ENCODE data around the gene ABCC5.
A peak's percentile ranks its signal among the peaks of the same experiment; 100 is the strongest.
"Not testable (repeated sequence)": the region's sequence is repeated elsewhere in the genome, so short reads cannot be mapped to it uniquely, and the experiment has no call there.

Gene ABCC5

GRCh38 chr3:184039414-184039813, 21.7 kb upstream of the ABCC5 start:
- no peaks in the 10 kb centered on the region for H3K9me3 ChIP-seq
- no peaks in the 10 kb centered on the region for H3K36me3 ChIP-seq
- H3K4me1 ChIP-seq = no peaks in the 10 kb centered on the region
- H3K27ac ChIP-seq = no peak overlapping the region
- H3K4me3 ChIP-seq = no peak overlapping the region
- H3K9ac ChIP-seq = no peak overlapping the region
- no peaks in the 10 kb centered on the region for H3K27me3 ChIP-seq
- H3K4me2 ChIP-seq = no peak overlapping the region
- TF ChIP-seq Cebpa-rat (IDR thresholded peaks at IDR 0.05) = no peak
- H4K20me1 ChIP-seq = no peaks in the 10 kb centered on the region

- not testable (repeated sequence) for H3K4me2 ChIP-seq, H3K9me3 ChIP-seq, H3K27me3 ChIP-seq
Measured at GRCh38 chr3:184038307-184038706, 20.6 kb upstream of the ABCC5 start.

GRCh38 chr3:184037816-184038215, 20.1 kb upstream of the ABCC5 start:
- no peak for TF ChIP-seq Cebpa-rat (IDR thresholded peaks at IDR 0.05)
- H3K4me2 ChIP-seq = no peak overlapping the region
- no peak overlapping the region for H3K9ac ChIP-seq
- no peak overlapping the region for H3K4me3 ChIP-seq
- H3K27me3 ChIP-seq = no peaks in the 10 kb centered on the region
- no peaks in the 10 kb centered on the region for H3K9me3 ChIP-seq
- H3K4me1 ChIP-seq = no peaks in the 10 kb centered on the region
- no peak overlapping the region for H3K27ac ChIP-seq
- no peaks in the 10 kb centered on the region for H4K20me1 ChIP-seq
- H3K36me3 ChIP-seq = no peaks in the 10 kb centered on the region

More at GRCh38 chr3:184038307-184038706, 20.6 kb upstream of the ABCC5 start:
- not testable (repeated sequence) for H3K4me1 ChIP-seq, H3K9ac ChIP-seq, H3K4me3 ChIP-seq, H4K20me1 ChIP-seq, H3K27ac ChIP-seq, H3K36me3 ChIP-seq

GRCh38 chr3:184031187-184031792, 13.6 kb upstream of the ABCC5 start, which contains the start of gene HTR3D:
Gene HTR3D, plus strand, starts transcription at chr3:184031742. Its CDS starts 0 bp downstream, at chr3:184031742.
- no peaks in the 10 kb centered on the region for H3K9me3 ChIP-seq
- H3K4me3 ChIP-seq = no peak within 1 kb of the TSS
- no peak within 1 kb of the TSS for H3K9ac ChIP-seq
- TF ChIP-seq Cebpa-rat (IDR thresholded peaks at IDR 0.05) = no peak
- H3K27ac ChIP-seq = no peak within 1 kb of the TSS
- no peaks in the 10 kb centered on the region for H3K27me3 ChIP-seq
- no peaks in the 10 kb centered on the region for H4K20me1 ChIP-seq
- H3K4me1 ChIP-seq = no peaks in the 10 kb centered on the region
- H3K4me2 ChIP-seq = no peak within 1 kb of the TSS
- no peaks in the 10 kb centered on the region for H3K36me3 ChIP-seq

GRCh38 chr3:184030536-184030935, 12.9 kb upstream of the ABCC5 start:
- Histone ChIP-seq H3K27me3 (no peaks in the 10 kb centered on the region), H3K4me2 (no peak overlapping the region), H3K9me3 (peaks cover 2% of the 10 kb centered on the region; the same call in 1 of the 2 replicates), H3K9ac (no peak overlapping the region), H3K4me3 (no peak overlapping the region), H3K36me3 (no peaks in the 10 kb centered on the region), H3K4me1 (no peaks in the 10 kb centered on the region), H4K20me1 (no peaks in the 10 kb centered on the region), H3K27ac (no peak overlapping the region)
- no peak for TF ChIP-seq Cebpa-rat (IDR thresholded peaks at IDR 0.05)

- Histone ChIP-seq H3K9ac (no peak overlapping the region), H4K20me1 (no peaks in the 10 kb centered on the region)
- TF ChIP-seq Cebpa-rat (IDR thresholded peaks at IDR 0.05) = no peak
Measured at GRCh38 chr3:184029443-184029842, 11.8 kb upstream of the ABCC5 start.

GRCh38 chr3:184028275-184028890, 10.7 kb upstream of the ABCC5 start:
- H3K9me3 ChIP-seq, H3K27ac ChIP-seq, H3K4me1 ChIP-seq, H3K27me3 ChIP-seq, H4K20me1 ChIP-seq, H3K9ac ChIP-seq, H3K4me3 ChIP-seq, H3K4me2 ChIP-seq, H3K36me3 ChIP-seq: not testable (repeated sequence)

More at GRCh38 chr3:184029443-184029842, 11.8 kb upstream of the ABCC5 start:
- H3K36me3 ChIP-seq = no peaks in the 10 kb centered on the region
- peaks cover 6% of the 10 kb centered on the region; the same call in 1 of the 2 replicates for H3K9me3 ChIP-seq
- H3K27me3 ChIP-seq = no peaks in the 10 kb centered on the region
- no peak overlapping the region for H3K4me2 ChIP-seq
- no peaks in the 10 kb centered on the region for H3K4me1 ChIP-seq
- no peak overlapping the region for H3K4me3 ChIP-seq
- no peak overlapping the region for H3K27ac ChIP-seq

GRCh38 chr3:184025256-184025655, 7.6 kb upstream of the ABCC5 start:
- not testable (repeated sequence) for H3K4me2 ChIP-seq, H3K9ac ChIP-seq, H3K27ac ChIP-seq, H3K4me1 ChIP-seq, H3K36me3 ChIP-seq, H3K27me3 ChIP-seq, H3K4me3 ChIP-seq, H3K9me3 ChIP-seq, H4K20me1 ChIP-seq

- no peak overlapping the region for H3K27ac ChIP-seq
- H3K4me2 ChIP-seq = peak overlapping the region; percentile 48
- H3K4me1 ChIP-seq = peaks cover 12% of the 10 kb centered on the region
- H3K27me3 ChIP-seq = no peaks in the 10 kb centered on the region
- H3K4me3 ChIP-seq = no peak overlapping the region
- H3K9me3 ChIP-seq = peaks cover 6% of the 10 kb centered on the region; the same call in 1 of the 2 replicates
- H4K20me1 ChIP-seq = no peaks in the 10 kb centered on the region
- H3K36me3 ChIP-seq = no peaks in the 10 kb centered on the region
- no peak overlapping the region for H3K9ac ChIP-seq
- TF ChIP-seq Cebpa-rat (IDR thresholded peaks at IDR 0.05) = no peak
Measured at GRCh38 chr3:184022323-184022722, 4.6 kb upstream of the ABCC5 start.

GRCh38 chr3:184018424-184018973, 815 bp upstream of the ABCC5 start:
- Histone ChIP-seq H4K20me1 (peaks cover 24% of the 10 kb centered on the region), H3K4me2 (peak overlapping the region; percentile 81), H3K4me3 (peak overlapping the region; percentile 93), H3K4me1 (peaks cover 35% of the 10 kb centered on the region), H3K9ac (peak overlapping the region; percentile 84), H3K36me3 (peaks cover 8% of the 10 kb centered on the region), H3K27me3 (no peaks in the 10 kb centered on the region), H3K9me3 (no peaks in the 10 kb centered on the region), H3K27ac (no peak overlapping the region)
- TF ChIP-seq Cebpa-rat (IDR thresholded peaks at IDR 0.05) = no peak

Measured in BLaER1 (cell line).